Cardiac muscle cell (in vitro differentiated cells and primary cell): ENCODE results near the gene SCUBE1. TPM values are rescaled to one million over a fixed set of nuclear protein-coding genes. Genes with fewer than 3 reads are reported as not detected.
"Not testable (repeated sequence)": the region's sequence is repeated elsewhere in the genome, so short reads cannot be mapped to it uniquely, and the experiment has no call there.

Source experiments
- DNase-seq, 2 donors: peaks; one replicate each; pipeline versions ENCODE4 v3.0.0 to v3.0.0-alpha.2; 2010 to 2017; ENCODE audit warnings: low read depth in 1 of 2, low spot score in 1 of 2
- H3K27ac ChIP-seq: fragments of 200-600 bp; sonication (generic); 2 replicates; pipeline ENCODE4 v1.5.1; 2016
- H3K27me3 ChIP-seq: fragments of 200-600 bp; sonication (generic); 2 replicates; pipeline ENCODE4 v1.6.0; 2016; ENCODE audit warnings: control low read depth
- H3K36me3 ChIP-seq: fragments of 200-600 bp; sonication (generic); 2 replicates; pipeline ENCODE4 v1.5.1; 2016; ENCODE audit warnings: control low read depth
- H3K4me1 ChIP-seq: fragments of 200-600 bp; sonication (generic); 2 replicates; pipeline ENCODE4 v1.8.1; 2017; ENCODE audit warnings: low read depth, mild to moderate bottlenecking, mixed run types
- H3K4me3 ChIP-seq: fragments of 200-600 bp; sonication (generic); 2 replicates; pipeline ENCODE4 v1.5.1; 2016; ENCODE audit warnings: mild to moderate bottlenecking
- H3K9me3 ChIP-seq: fragments of 200-600 bp; sonication (generic); 2 replicates; pipeline ENCODE4 v1.5.1; 2017; ENCODE audit warnings: low read depth, mild to moderate bottlenecking, control low read depth
- polyA plus RNA-seq: library from polyadenylated mRNA; unstranded; fragments of >200 nt; fragmentation: Nextera tagmentation; extraction: Ambion mirVana; gene quantifications from 2 replicates; pipeline ENCODE4 v1.2.1, GENCODE V29; 2016
- total RNA-seq: library from RNA; depleted of rRNA; stranded (reverse); fragments of >200 nt; gene quantifications from 2 replicates; pipeline ENCODE4 v1.2.3, GENCODE V29; 2016
- TF ChIP-seq, protein P1 (sequence below): IDR thresholded peaks from 2 replicates; pipeline ENCODE4 v1.5.1; 2012; ENCODE audit warnings: low read depth, mild to moderate bottlenecking, low read length

The SCUBE1 gene
- total and polyA plus RNA-seq, 2 experiments from 2014 or later: 2.1 to 6.9 TPM

DNA sequence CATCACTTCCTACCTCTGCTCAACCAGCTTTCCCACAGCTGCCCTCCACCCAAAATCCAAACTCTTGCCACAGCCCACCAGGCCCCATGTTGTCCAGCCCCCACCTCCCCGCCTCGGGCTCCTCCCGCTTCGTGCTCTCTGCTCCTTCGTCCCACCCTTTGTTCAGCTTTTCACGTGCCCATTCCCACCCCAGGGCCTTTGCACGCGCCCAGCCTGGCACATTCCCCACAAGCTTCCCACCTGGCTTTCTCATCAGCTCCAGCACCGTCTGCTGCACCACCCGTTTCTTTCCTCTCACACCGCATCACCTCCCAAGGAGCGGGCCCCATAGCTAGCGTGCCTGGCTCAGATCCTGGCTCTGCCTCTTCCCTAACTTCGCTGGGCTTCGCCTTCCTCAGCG, 54.8 kb downstream of the SCUBE1 start:
- Histone ChIP-seq H3K4me1 (peaks cover 5% of the 10 kb centered on the region), H3K9me3 (no peaks in the 10 kb centered on the region), H3K4me3 (no peak overlapping the region), H3K27me3 (no peaks in the 10 kb centered on the region), H3K36me3 (no peaks in the 10 kb centered on the region), H3K27ac (no peak overlapping the region)
- TF ChIP-seq, protein P1, sequence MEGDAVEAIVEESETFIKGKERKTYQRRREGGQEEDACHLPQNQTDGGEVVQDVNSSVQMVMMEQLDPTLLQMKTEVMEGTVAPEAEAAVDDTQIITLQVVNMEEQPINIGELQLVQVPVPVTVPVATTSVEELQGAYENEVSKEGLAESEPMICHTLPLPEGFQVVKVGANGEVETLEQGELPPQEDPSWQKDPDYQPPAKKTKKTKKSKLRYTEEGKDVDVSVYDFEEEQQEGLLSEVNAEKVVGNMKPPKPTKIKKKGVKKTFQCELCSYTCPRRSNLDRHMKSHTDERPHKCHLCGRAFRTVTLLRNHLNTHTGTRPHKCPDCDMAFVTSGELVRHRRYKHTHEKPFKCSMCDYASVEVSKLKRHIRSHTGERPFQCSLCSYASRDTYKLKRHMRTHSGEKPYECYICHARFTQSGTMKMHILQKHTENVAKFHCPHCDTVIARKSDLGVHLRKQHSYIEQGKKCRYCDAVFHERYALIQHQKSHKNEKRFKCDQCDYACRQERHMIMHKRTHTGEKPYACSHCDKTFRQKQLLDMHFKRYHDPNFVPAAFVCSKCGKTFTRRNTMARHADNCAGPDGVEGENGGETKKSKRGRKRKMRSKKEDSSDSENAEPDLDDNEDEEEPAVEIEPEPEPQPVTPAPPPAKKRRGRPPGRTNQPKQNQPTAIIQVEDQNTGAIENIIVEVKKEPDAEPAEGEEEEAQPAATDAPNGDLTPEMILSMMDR: no peak
- DNase-seq: no peak

DNA sequence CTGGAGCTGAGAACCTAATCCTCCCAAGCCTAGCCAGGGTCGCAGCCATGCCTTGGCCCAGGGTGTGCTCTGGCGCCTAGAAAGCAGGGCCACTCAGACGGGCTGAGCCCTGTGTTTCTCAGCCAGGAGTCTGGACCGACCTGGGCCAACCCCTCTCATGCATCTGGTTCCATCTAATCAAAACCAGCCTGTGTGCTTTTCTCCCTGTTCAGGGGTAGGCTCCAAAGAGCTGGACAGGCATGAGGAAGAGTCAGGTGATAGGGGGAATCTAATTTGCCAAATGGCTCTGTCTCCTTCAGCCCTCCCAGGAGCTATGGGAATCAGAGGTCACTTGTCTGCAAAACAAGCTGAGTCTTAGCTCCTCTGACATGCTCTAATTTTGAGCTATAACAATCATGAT, 55.7 kb downstream of the SCUBE1 start:
- Histone ChIP-seq H3K9me3 (no peaks in the 10 kb centered on the region), H3K4me3 (no peak overlapping the region), H3K27ac (no peak overlapping the region), H3K27me3 (no peaks in the 10 kb centered on the region), H3K4me1 (peaks cover 5% of the 10 kb centered on the region), H3K36me3 (no peaks in the 10 kb centered on the region)
- TF ChIP-seq, protein P1: no peak
- DNase-seq: no peak

DNA sequence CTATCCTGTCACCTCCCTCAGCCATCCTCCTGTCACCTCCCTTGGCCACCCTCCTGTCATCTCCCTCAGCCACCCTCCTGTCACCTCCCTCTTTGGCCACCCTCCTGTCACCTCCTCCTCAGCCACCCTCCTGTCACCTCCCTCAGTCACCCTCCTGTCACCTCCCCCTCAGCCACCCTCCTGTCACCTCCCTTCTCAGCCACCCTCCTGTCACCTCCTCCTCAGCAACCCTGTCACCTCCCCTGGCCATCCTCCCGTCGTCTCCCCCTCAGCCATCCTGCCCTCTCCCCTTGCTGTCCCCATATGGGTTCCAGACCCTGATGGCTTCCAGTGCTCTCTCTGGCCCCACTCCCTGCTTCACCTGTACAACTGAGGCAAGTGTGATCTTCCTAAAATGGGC, 61.8 kb downstream of the SCUBE1 start:
- TF ChIP-seq, protein P1: no peak
- Histone ChIP-seq H3K4me1 (no peaks in the 10 kb centered on the region), H3K9me3 (no peaks in the 10 kb centered on the region), H3K27me3 (peaks cover 4% of the 10 kb centered on the region), H3K36me3 (no peaks in the 10 kb centered on the region), H3K4me3 (no peak overlapping the region), H3K27ac (no peak overlapping the region)
- DNase-seq: no peak

DNA sequence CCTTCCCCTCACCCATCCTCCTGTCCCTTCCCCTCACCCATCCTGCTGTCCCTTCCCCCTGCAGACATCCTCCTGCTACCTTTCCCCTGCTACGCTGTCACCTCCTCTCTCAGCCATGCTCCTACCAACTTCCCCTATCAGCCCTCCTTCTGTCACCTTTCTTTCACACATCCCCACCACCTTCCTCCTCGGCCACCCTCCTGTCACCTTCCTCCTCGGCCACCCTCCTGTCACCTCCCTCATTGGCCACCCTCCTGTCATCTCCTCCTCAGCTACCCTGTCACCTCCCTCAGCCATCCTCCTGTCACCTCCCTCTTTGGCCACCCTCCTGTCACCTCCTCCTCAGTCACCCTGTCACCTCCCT, 62.7 kb downstream of the SCUBE1 start:
- not testable (repeated sequence) for H3K36me3 ChIP-seq, H3K27ac ChIP-seq, DNase-seq, H3K4me1 ChIP-seq, H3K4me3 ChIP-seq, H3K27me3 ChIP-seq, H3K9me3 ChIP-seq

DNA sequence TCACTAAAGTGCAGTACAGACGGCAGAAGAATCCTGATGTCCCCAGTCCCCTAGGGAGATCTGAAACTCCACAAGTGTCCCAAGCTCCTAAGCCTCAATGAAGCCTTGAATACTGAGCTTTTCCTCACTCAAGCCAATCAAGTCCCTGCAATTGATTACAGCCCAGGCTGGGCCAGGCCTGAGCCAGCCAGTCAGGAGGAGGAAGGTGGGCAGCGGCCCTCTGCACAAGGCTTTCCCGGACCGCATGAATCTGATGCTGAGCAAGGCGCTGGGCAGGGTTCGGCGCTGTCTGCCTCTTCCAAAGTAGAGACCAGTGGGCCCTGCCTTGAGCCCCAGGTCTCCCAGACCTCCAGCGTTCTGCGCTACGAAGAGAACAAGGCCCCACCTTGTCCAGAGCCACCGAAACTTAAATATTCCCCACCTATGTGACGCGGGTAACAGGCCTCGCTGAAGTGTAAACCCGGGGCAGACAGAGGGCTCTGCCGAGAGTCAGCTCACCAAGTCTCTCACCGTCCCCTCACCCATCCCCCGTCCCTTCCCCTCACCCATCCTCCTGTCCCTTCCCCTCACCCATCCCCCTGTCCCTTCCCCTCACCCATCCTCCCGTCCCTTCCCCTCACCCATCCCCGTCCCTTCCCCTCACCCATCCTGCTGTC, 63.2 kb downstream of the SCUBE1 start:
- Histone ChIP-seq H3K36me3 (no peaks in the 10 kb centered on the region), H3K27me3 (peaks cover 12% of the 10 kb centered on the region), H3K27ac (no peak overlapping the region), H3K9me3 (no peaks in the 10 kb centered on the region), H3K4me3 (no peak overlapping the region), H3K4me1 (no peaks in the 10 kb centered on the region)
- TF ChIP-seq, protein P1: no peak
- no peak for DNase-seq

DNA sequence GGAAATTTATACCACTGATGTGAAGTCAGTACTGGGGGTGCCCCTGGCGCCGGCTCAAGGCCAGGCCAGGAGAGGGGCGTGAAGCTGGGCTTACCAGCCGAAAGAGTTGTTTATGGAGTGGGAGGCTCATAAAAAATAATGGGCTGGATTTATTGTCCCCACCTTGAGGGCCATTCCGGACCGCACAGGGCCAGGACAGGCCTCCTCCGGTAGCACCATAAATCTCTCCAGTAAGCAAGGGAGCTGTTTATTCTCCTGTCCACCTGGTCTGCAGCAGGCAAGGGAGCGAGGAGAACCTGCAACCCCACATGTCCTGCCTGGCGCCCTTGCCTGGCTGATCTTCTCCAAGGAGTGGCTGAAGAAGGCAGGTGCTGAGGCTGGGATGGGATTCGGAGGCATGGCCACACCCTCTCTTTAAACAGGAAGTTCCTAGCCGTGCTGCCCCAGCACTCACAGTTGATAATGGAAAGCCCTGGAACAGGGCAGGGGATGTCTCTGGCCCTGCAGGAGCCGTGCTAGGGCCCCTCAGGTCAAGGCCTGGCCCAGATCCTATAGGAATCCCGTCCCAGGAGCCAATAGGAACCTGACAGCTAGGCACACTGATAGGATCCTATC, 65.1 kb downstream of the SCUBE1 start:
- Histone ChIP-seq H3K27ac (no peak overlapping the region), H3K36me3 (no peaks in the 10 kb centered on the region), H3K4me3 (no peak overlapping the region), H3K4me1 (no peaks in the 10 kb centered on the region), H3K9me3 (no peaks in the 10 kb centered on the region), H3K27me3 (peaks cover 12% of the 10 kb centered on the region)
- TF ChIP-seq, protein P1: no peak
- no peak for DNase-seq
